H9 (cell line): ENCODE measurements around the gene KPNA1. TPM values are rescaled to one million over a fixed set of nuclear protein-coding genes. Genes with fewer than 3 reads are reported as not detected.

ENCODE experiments used
- DNase-seq: peaks from one replicate; pipeline ENCODE4 v3.0.0-alpha.2; 2017
- H2AFZ ChIP-seq: one replicate; pipeline ENCODE4 v1.6.1; 2013; ENCODE audit warnings: mild to moderate bottlenecking, low read length, control low read depth, moderate library complexity
- H2AK5ac ChIP-seq: 2 replicates; pipeline ENCODE4 v1.6.1; 2013; ENCODE audit warnings: low read length, control low read depth, mixed read lengths; ENCODE audit not compliant: insufficient read length
- H2BK120ac ChIP-seq: one replicate; pipeline ENCODE4 v1.6.1; 2013; ENCODE audit warnings: low read depth, mild to moderate bottlenecking, low read length, control low read depth, inconsistent platforms; ENCODE audit not compliant: poor library complexity, severe bottlenecking
- H2BK12ac ChIP-seq: 2 replicates; pipeline ENCODE4 v1.6.1; 2013; ENCODE audit warnings: low read length, control low read depth, mixed read lengths, low read depth; ENCODE audit not compliant: insufficient read length
- H2BK15ac ChIP-seq: 2 replicates; pipeline ENCODE4 v1.6.1; 2013; ENCODE audit warnings: low read depth, low read length, control low read depth
- H2BK20ac ChIP-seq: one replicate; pipeline ENCODE4 v1.6.1; 2013; ENCODE audit warnings: low read depth, mild to moderate bottlenecking, low read length, control low read depth, inconsistent platforms; ENCODE audit not compliant: poor library complexity, severe bottlenecking
- H2BK5ac ChIP-seq: 2 replicates; pipeline ENCODE4 v1.6.1; 2013; ENCODE audit warnings: low read length, control low read depth, mixed read lengths; ENCODE audit not compliant: insufficient read length
- H3K14ac ChIP-seq: 2 replicates; pipeline ENCODE4 v1.6.1; 2013; ENCODE audit warnings: low read length, control low read depth; ENCODE audit not compliant: insufficient read depth
- H3K18ac ChIP-seq: 2 replicates; pipeline ENCODE4 v1.6.1; 2013; ENCODE audit warnings: low read depth, mild to moderate bottlenecking, mixed read lengths, low read length, control low read depth; ENCODE audit not compliant: insufficient read length
- H3K23ac ChIP-seq: 2 replicates; pipeline ENCODE4 v1.6.1; 2013; ENCODE audit warnings: low read length, control low read depth, mixed read lengths, low read depth; ENCODE audit not compliant: insufficient read length
- H3K23me2 ChIP-seq: 2 replicates; pipeline ENCODE4 v1.6.1; 2013; ENCODE audit warnings: low read depth, mild to moderate bottlenecking, mixed read lengths, low read length, control low read depth; ENCODE audit not compliant: insufficient read length, poor library complexity, severe bottlenecking
- H3K27ac ChIP-seq: 2 replicates; pipeline ENCODE4 v1.5.1; 2013; ENCODE audit warnings: low read length, control low read depth, mixed read lengths, low read depth; ENCODE audit not compliant: insufficient read length
- H3K27me3 ChIP-seq: 2 replicates; pipeline ENCODE4 v1.6.1; 2013; ENCODE audit warnings: low read length, control low read depth, inconsistent platforms; ENCODE audit not compliant: insufficient read depth
- H3K4ac ChIP-seq: 2 replicates; pipeline ENCODE4 v1.6.1; 2013; ENCODE audit warnings: low read depth, mild to moderate bottlenecking, control low read depth, inconsistent platforms, low read length, moderate library complexity
- H3K4me1 ChIP-seq: 2 replicates; pipeline ENCODE4 v1.6.1; 2013; ENCODE audit warnings: low read length, control low read depth, inconsistent platforms; ENCODE audit not compliant: insufficient read depth
- H3K4me2 ChIP-seq: 2 replicates; pipeline ENCODE4 v1.6.1; 2013; ENCODE audit warnings: low read length, control low read depth, mixed read lengths; ENCODE audit not compliant: insufficient read length, insufficient read depth
- H3K56ac ChIP-seq: 2 replicates; pipeline ENCODE4 v1.6.1; 2013; ENCODE audit warnings: low read depth, mild to moderate bottlenecking, mixed read lengths, low read length, control low read depth; ENCODE audit not compliant: insufficient read length
- H3K79me1 ChIP-seq: 2 replicates; pipeline ENCODE4 v1.6.1; 2013; ENCODE audit warnings: low read depth, mild to moderate bottlenecking, moderate library complexity, low read length, control low read depth, inconsistent platforms; ENCODE audit not compliant: insufficient read depth, poor library complexity, severe bottlenecking
- H3K79me2 ChIP-seq: 2 replicates; pipeline ENCODE4 v1.6.1; 2013; ENCODE audit warnings: low read length, control low read depth, inconsistent platforms; ENCODE audit not compliant: insufficient read depth
- H3K9ac ChIP-seq: 2 replicates; pipeline ENCODE4 v1.6.1; 2013; ENCODE audit warnings: low read length, control low read depth, mixed read lengths; ENCODE audit not compliant: insufficient read length; ENCODE audit errors: extremely low read depth
- H3K9me3 ChIP-seq: one replicate; pipeline ENCODE4 v1.6.1; 2013; ENCODE audit warnings: low read depth, low read length, inconsistent platforms; ENCODE audit not compliant: control insufficient read depth
- H3T11ph ChIP-seq: one replicate; pipeline ENCODE4 v1.6.1; 2013; ENCODE audit warnings: mild to moderate bottlenecking, low read length, control low read depth, inconsistent platforms
- H4K20me1 ChIP-seq: one replicate; pipeline ENCODE4 v1.6.1; 2013; ENCODE audit not compliant: control insufficient read depth, insufficient read length, insufficient read depth
- H4K5ac ChIP-seq: 2 replicates; pipeline ENCODE4 v1.6.1; 2013; ENCODE audit warnings: low read depth, mild to moderate bottlenecking, mixed read lengths, low read length, control low read depth; ENCODE audit not compliant: insufficient read length
- H4K8ac ChIP-seq: replicated peaks from 2 replicates; pipeline ENCODE4 v1.6.1; 2013; ENCODE audit warnings: low read length, control low read depth, mixed read lengths, low read depth; ENCODE audit not compliant: insufficient read length
- H4K91ac ChIP-seq: 2 replicates; pipeline ENCODE4 v1.6.1; 2013; ENCODE audit warnings: low read depth, mild to moderate bottlenecking, moderate library complexity, mixed read lengths, low read length, control low read depth; ENCODE audit not compliant: insufficient read length
- H3K27ac Mint-ChIP-seq, 3 experiments: 2 replicates in 2 of 3; 3 replicates in 1 of 3; pipeline ENCODE4 v1.8.0; 2020 to 2021; ENCODE audit warnings: mixed read lengths in 3 of 3, mild to moderate bottlenecking in 1 of 3, moderate library complexity in 1 of 3
- H3K27me3 Mint-ChIP-seq: 2 replicates; pipeline ENCODE4 v1.8.0; 2021; ENCODE audit warnings: low read depth, mild to moderate bottlenecking, moderate library complexity, mixed read lengths
- H3K36me3 Mint-ChIP-seq, 3 experiments: 2 replicates in 2 of 3; 3 replicates in 1 of 3; pipeline ENCODE4 v1.8.0; 2020 to 2021; ENCODE audit warnings: low read depth in 3 of 3, mixed read lengths in 3 of 3; ENCODE audit not compliant: insufficient read depth in 1 of 3
- H3K4me1 Mint-ChIP-seq, 2 experiments: 2 replicates each; pipeline ENCODE4 v1.8.0; 2020; ENCODE audit warnings: mixed read lengths in 2 of 2
- H3K4me3 Mint-ChIP-seq, 2 experiments: 2 replicates in 1 of 2; 3 replicates in 1 of 2; pipeline ENCODE4 v1.8.0; 2020 to 2021; ENCODE audit warnings: mild to moderate bottlenecking in 2 of 2, mixed read lengths in 2 of 2, moderate library complexity in 1 of 2
- H3K9me3 Mint-ChIP-seq, 2 experiments: 2 replicates in 1 of 2; 3 replicates in 1 of 2; pipeline ENCODE4 v1.8.0; 2020; ENCODE audit warnings: mild to moderate bottlenecking in 2 of 2, mixed read lengths in 2 of 2, moderate library complexity in 1 of 2
- CTCF ChIP-seq: fragments of 200-600 bp; sonication (generic); conservative IDR thresholded peaks from 3 replicates; pipeline ENCODE4 v1.8.0; 2021; ENCODE audit warnings: antibody characterized with exemption, mild to moderate bottlenecking
- WGBS: extraction: QIAGEN DNeasy Blood & Tissue Kit; methylation state at CpG from one replicate; pipeline ENCODE4 v1.1.7; 2013; ENCODE audit warnings: missing lambda C conversion rate, low lambda C conversion rate, mixed read lengths; ENCODE audit not compliant: insufficient read length; ENCODE audit errors: extremely low coverage; 5-methylcytosine and 5-hydroxymethylcytosine counted together
- total RNA-seq: library from RNA; stranded (reverse); gene quantifications from 2 replicates; pipeline ENCODE4 v1.2.1, GENCODE V29; 2021

Gene KPNA1
- total RNA-seq, 1 experiment from 2014 or later = 71.7 TPM

- TF ChIP-seq CTCF = no peak
- Histone ChIP-seq H4K20me1 (no peaks in the 10 kb centered on the region), H3K79me1 (peaks cover 6% of the 10 kb centered on the region), H2AK5ac (no peak overlapping the region), H3K4me1 (0 out of 2 replicates have a peak, but pooled peaks cover 2% of the 10 kb centered on the region), H4K5ac (no peak overlapping the region), H3K79me2 (no peaks in the 10 kb centered on the region), H2BK15ac (no peak overlapping the region), H2BK120ac (no peak overlapping the region), H3K27ac (no peak overlapping the region), H2BK5ac (no peak overlapping the region), H3K56ac (no peak overlapping the region), H3K9ac (no peak overlapping the region), H3K9me3 (no peaks in the 10 kb centered on the region), H3K18ac (no peak overlapping the region), H4K8ac (no peak overlapping the region), H3K4ac (no peak overlapping the region), H3K14ac (no peak overlapping the region), H3K23me2 (no peaks in the 10 kb centered on the region), H2AFZ (no peak overlapping the region), H3K27me3 (no peaks in the 10 kb centered on the region), H2BK20ac (no peak overlapping the region), H4K91ac (no peak overlapping the region), H3T11ph (no peak overlapping the region), H2BK12ac (no peak overlapping the region), H3K23ac (no peak overlapping the region), H3K4me2 (no peak overlapping the region)
- DNase-seq = no peak
- no peaks in the 10 kb centered on the region for H3K27me3 Mint-ChIP-seq
- no CpG with 5 or more reads among the region's 1 CpG for WGBS
- no peaks in the 10 kb centered on the region for H3K9me3 Mint-ChIP-seq
- H3K4me1 Mint-ChIP-seq = peaks cover 24 to 25% of the 10 kb centered on the region in 2 experiments
- no peak overlapping the region for H3K4me3 Mint-ChIP-seq
- H3K27ac Mint-ChIP-seq = no peak overlapping the region; a peak in 1 of 7 replicates
- H3K36me3 Mint-ChIP-seq = peaks cover 5 to 51% (median 35%) of the 10 kb centered on the region in 3 experiments; a peak in 6 of 7 replicates
Observed at GRCh38 chr3:122464659-122465058, 50.1 kb downstream of the KPNA1 start.
